Hepatocyte (in vitro differentiated cells): ENCODE data around the gene OTOG. TPM values are rescaled to one million over a fixed set of nuclear protein-coding genes. Genes with fewer than 3 reads are reported as not detected.

Experiments used
- DNase-seq: peaks from one replicate; pipeline ENCODE4 v3.0.0-alpha.2; 2016; ENCODE audit warnings: low spot score
- H2AFZ ChIP-seq: fragments of 200-600 bp; sonication (generic); 2 replicates; pipeline ENCODE4 v1.6.0; 2016; ENCODE audit warnings: antibody characterized with exemption, mild to moderate bottlenecking
- H3K27ac ChIP-seq: fragments of 200-600 bp; sonication (generic); 2 replicates; pipeline ENCODE4 v1.5.1; 2016; ENCODE audit warnings: mild to moderate bottlenecking
- H3K27me3 ChIP-seq: fragments of 200-600 bp; sonication (generic); 2 replicates; pipeline ENCODE4 v1.6.1; 2016
- H3K36me3 ChIP-seq: fragments of 200-600 bp; sonication (generic); replicated peaks from 2 replicates; pipeline ENCODE4 v1.5.1; 2016; ENCODE audit warnings: low read depth; ENCODE audit not compliant: insufficient read depth
- H3K4me1 ChIP-seq: fragments of 200-600 bp; sonication (generic); 2 replicates; pipeline ENCODE4 v1.5.1; 2016; ENCODE audit warnings: mild to moderate bottlenecking, moderate library complexity; ENCODE audit not compliant: insufficient read depth
- H3K4me2 ChIP-seq: fragments of 200-600 bp; sonication (generic); 2 replicates; pipeline ENCODE4 v1.6.0; 2016
- H3K4me3 ChIP-seq: fragments of 200-600 bp; sonication (generic); 2 replicates; pipeline ENCODE4 v1.5.1; 2016; ENCODE audit warnings: mild to moderate bottlenecking
- H3K79me2 ChIP-seq: fragments of 200-600 bp; sonication (generic); 2 replicates; pipeline ENCODE4 v1.6.0; 2017; ENCODE audit warnings: mild to moderate bottlenecking
- H3K9me2 ChIP-seq: fragments of 200-600 bp; sonication (generic); replicated peaks from 2 replicates; pipeline ENCODE4 v1.6.0; 2017; ENCODE audit warnings: mild to moderate bottlenecking; ENCODE audit not compliant: insufficient read depth
- H3K9me3 ChIP-seq: fragments of 200-600 bp; sonication (generic); 2 replicates; pipeline ENCODE4 v1.5.1; 2016; ENCODE audit warnings: low read depth, mild to moderate bottlenecking
- H4K20me1 ChIP-seq: fragments of 200-600 bp; sonication (generic); 2 replicates; pipeline ENCODE4 v1.6.0; 2016; ENCODE audit warnings: mild to moderate bottlenecking; ENCODE audit not compliant: insufficient read depth, poor library complexity, severe bottlenecking
- EZH2 ChIP-seq: fragments of 200-600 bp; sonication (generic); IDR thresholded peaks from 2 replicates; pipeline ENCODE4 v1.6.1; 2016; ENCODE audit warnings: antibody characterized with exemption, mild to moderate bottlenecking, borderline replicate concordance
- EZH2phosphoT487 ChIP-seq: fragments of 200-600 bp; sonication (generic); IDR thresholded peaks from one replicate; pipeline ENCODE4 v1.6.1; 2018; ENCODE audit warnings: antibody characterized with exemption, mild to moderate bottlenecking, low read depth, moderate library complexity; ENCODE audit not compliant: unreplicated experiment, severe bottlenecking
- whole genome bisulfite sequencing: methylation state at CpG from one replicate; pipeline ENCODE4 v1.1.6; 2016; ENCODE audit warnings: low lambda C conversion rate; ENCODE audit errors: missing lambda C conversion rate; 5-methylcytosine and 5-hydroxymethylcytosine counted together
- polyA plus RNA-seq: library from polyadenylated mRNA; unstranded; fragments of >200 nt; fragmentation: Nextera tagmentation; extraction: Ambion mirVana; gene quantifications from 2 replicates; pipeline ENCODE4 v1.2.1, GENCODE V29; 2016
- total RNA-seq: library from RNA; depleted of rRNA; stranded (reverse); fragments of >200 nt; gene quantifications from 2 replicates; pipeline ENCODE4 v1.2.3, GENCODE V29; 2014
- TF ChIP-seq, protein P1 (sequence below): fragments of 200-600 bp; sonication (generic); IDR thresholded peaks from 2 replicates; pipeline ENCODE4 v1.5.1; 2016; ENCODE audit warnings: antibody characterized with exemption, mild to moderate bottlenecking; ENCODE audit not compliant: poor library complexity

The OTOG gene
- total and polyA plus RNA-seq, 2 experiments from 2014 or later = 0.27 to 2.0 TPM

DNA sequence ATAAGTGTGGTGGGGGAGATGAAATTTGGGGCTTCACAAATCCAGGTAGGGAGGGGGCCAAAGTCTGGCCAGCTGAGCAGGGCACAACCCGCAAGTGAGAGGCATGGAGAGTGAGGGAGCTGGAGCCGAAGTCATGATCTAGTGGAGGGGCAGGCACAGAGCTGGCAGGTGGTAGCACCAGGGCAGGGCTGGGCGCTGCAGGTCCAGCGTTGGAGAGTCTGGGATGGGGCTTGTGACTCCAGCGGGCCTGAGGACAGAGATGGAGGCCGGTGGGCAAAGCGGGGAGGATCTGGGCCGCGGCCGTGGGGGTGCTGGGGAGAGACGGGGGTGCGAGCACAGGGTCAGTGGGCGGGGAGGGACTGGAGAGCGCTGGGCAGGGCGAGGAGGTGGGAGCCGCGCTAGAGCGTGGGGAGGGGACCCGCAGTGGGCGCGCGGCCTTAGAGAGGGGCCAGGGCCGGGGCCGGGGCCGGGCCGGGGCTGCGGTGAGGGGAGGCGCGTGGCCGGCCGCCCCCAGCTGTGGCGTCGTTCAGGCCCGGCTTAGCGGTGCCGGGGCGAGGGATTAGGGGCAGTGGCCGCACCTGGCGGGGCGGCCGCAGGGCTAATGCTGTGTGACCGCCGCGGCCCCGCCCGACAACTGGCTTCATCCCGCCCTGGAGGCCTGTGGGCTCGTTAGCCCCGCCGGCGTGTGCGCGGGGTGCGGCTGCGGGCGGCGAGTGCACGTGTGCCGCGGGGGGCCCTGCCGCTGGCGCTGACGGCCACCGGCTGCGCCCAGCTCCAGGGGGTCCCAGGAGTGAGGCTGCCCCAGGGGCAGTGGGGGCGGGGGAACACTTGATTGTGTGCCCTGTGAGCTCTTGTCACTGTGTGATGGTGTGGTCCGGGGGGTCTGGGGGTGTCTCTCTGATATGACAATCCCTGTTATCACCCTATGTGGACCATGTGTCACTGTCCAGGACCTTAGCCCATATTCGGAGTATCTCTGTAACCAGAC, 148.7 kb downstream of the OTOG start:
- peaks cover 61% of the 10 kb centered on the region for H3K27me3 ChIP-seq
- no peaks in the 10 kb centered on the region for H3K9me3 ChIP-seq
- WGBS = 30% methylated on average over 14 of the region's 68 CpGs
- no peak overlapping the region for H3K27ac ChIP-seq
- H3K79me2 ChIP-seq = no peaks in the 10 kb centered on the region
- no peaks in the 10 kb centered on the region for H3K9me2 ChIP-seq
- H3K36me3 ChIP-seq = no peaks in the 10 kb centered on the region
- peak overlapping the region; percentile 69 for H3K4me2 ChIP-seq
- DNase-seq = no peak
- no peak overlapping the region for H3K4me3 ChIP-seq
- no peak for TF ChIP-seq EZH2
- TF ChIP-seq, protein P1, sequence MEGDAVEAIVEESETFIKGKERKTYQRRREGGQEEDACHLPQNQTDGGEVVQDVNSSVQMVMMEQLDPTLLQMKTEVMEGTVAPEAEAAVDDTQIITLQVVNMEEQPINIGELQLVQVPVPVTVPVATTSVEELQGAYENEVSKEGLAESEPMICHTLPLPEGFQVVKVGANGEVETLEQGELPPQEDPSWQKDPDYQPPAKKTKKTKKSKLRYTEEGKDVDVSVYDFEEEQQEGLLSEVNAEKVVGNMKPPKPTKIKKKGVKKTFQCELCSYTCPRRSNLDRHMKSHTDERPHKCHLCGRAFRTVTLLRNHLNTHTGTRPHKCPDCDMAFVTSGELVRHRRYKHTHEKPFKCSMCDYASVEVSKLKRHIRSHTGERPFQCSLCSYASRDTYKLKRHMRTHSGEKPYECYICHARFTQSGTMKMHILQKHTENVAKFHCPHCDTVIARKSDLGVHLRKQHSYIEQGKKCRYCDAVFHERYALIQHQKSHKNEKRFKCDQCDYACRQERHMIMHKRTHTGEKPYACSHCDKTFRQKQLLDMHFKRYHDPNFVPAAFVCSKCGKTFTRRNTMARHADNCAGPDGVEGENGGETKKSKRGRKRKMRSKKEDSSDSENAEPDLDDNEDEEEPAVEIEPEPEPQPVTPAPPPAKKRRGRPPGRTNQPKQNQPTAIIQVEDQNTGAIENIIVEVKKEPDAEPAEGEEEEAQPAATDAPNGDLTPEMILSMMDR = no peak
- TF ChIP-seq EZH2phosphoT487 = no peak
- H3K4me1 ChIP-seq = no peaks in the 10 kb centered on the region
- H2AFZ ChIP-seq = no peak overlapping the region
- no peaks in the 10 kb centered on the region for H4K20me1 ChIP-seq

DNA sequence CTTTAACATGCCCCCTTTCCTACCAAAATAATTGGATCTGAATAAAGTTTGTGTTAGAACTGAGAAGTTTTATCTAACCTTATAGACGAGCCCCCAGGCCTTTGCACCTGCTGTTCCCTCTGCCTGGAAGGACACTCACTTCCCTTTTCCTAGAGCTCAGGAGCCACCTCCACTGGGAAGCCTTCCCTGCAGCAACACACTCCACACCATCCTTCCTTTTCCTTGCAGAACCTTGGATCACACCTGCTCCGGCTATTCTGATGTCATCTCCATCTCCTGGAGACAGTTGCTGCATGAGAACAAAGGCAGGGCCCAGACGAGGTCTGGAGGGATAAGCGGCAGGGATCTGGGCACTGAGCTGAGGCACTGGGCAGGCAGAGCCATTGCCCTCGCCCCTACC, 149.7 kb downstream of the OTOG start:
- H3K4me2 ChIP-seq = no peak overlapping the region
- no peaks in the 10 kb centered on the region for H3K4me1 ChIP-seq
- H3K27ac ChIP-seq = no peak overlapping the region
- no peak for DNase-seq
- 85% methylated on average over 5 of the region's 5 CpGs for WGBS
- TF ChIP-seq, protein P1 = no peak
- TF ChIP-seq EZH2 (no peak), EZH2phosphoT487 (no peak)
- H3K36me3 ChIP-seq = no peaks in the 10 kb centered on the region
- H4K20me1 ChIP-seq = no peaks in the 10 kb centered on the region
- H3K79me2 ChIP-seq = no peaks in the 10 kb centered on the region
- H3K4me3 ChIP-seq = no peak overlapping the region
- H2AFZ ChIP-seq = no peak overlapping the region
- peaks cover 57% of the 10 kb centered on the region for H3K27me3 ChIP-seq
- H3K9me3 ChIP-seq = no peaks in the 10 kb centered on the region
- H3K9me2 ChIP-seq = no peaks in the 10 kb centered on the region

Other genes starting within 250 kb of the OTOG start
- 13.8 and 15.2 TPM in 2 replicates for gene NCR3LG1, start 195.5 kb upstream of the OTOG start, total RNA-seq
- 3.1 and 3.7 TPM in 2 replicates for gene NCR3LG1, start 195.5 kb upstream of the OTOG start, polyA plus RNA-seq
- gene KCNJ11, start 158.6 kb upstream of the OTOG start, total RNA-seq = 2.5 and 10.5 TPM in 2 replicates
- gene KCNJ11, start 158.6 kb upstream of the OTOG start, polyA plus RNA-seq = 0.31 and 1.6 TPM in 2 replicates
- gene ABCC8, start 70.4 kb upstream of the OTOG start, total RNA-seq = 0.88 and 2.2 TPM in 2 replicates
- 0.89 TPM in 1 of 2 replicates, not detected in the other for gene ABCC8, start 70.4 kb upstream of the OTOG start, polyA plus RNA-seq
- 58.8 and 60.6 TPM in 2 replicates for gene USH1C, start 2.8 kb upstream of the OTOG start, total RNA-seq
- gene USH1C, start 2.8 kb upstream of the OTOG start, polyA plus RNA-seq = 54.0 and 54.3 TPM in 2 replicates
- not detected in 2 replicates for gene MYOD1, start 172.3 kb downstream of the OTOG start, total RNA-seq
- gene MYOD1, start 172.3 kb downstream of the OTOG start, polyA plus RNA-seq = not detected in 2 replicates
- 0.08 and 0.20 TPM in 2 replicates for gene KCNC1, start 187.5 kb downstream of the OTOG start, total RNA-seq
- 0.01 and 0.66 TPM in 2 replicates for gene KCNC1, start 187.5 kb downstream of the OTOG start, polyA plus RNA-seq